SW 1271 (cell line): ENCODE measurements around the gene PDZRN4.
"Not testable (repeated sequence)": the region's sequence is repeated elsewhere in the genome, so short reads cannot be mapped to it uniquely, and the experiment has no call there.

Source experiments
- DNase-seq, 2 experiments: peaks; one replicate each; lab custom pipeline; 2025; lab: John Stamatoyannopoulos, UW

The PDZRN4 gene

DNA sequence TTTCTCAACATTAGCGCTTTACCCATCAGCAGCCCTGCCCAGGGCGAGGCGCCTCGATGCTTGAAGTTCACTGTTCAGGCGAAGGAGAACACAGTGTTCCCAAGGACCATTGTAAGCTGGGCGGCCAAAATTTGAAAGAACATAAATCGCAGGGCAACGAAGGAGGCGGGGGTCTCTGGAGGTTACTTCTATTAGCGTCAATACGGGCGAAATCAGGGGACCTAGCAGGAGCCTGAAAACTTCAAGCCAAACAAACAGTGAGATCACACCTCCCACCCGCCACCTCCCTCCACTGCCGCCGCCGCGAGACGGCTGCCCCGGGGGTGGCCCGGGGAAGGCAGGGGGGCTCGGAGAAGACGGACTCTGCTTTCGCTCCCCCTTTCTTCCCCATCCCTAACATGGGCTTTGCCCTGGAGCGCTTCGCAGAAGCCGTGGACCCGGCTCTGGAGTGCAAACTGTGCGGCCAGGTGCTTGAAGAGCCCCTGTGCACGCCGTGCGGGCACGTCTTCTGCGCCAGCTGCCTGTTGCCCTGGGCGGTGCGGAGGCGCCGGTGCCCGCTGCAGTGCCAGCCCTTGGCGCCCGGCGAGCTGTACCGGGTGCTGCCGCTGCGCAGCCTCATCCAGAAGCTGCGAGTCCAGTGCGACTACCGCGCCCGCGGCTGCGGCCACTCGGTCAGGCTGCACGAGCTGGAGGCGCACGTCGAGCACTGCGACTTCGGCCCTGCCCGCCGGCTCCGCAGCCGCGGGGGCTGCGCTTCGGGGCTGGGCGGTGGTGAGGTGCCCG lies at the start of gene PDZRN4:
Gene PDZRN4 (plus strand): TSS at position 263 of the 783 bp plus-strand sequence.
- DNase-seq = no peak

- DNase-seq = no peak
Observed at GRCh38 chr12:41140117-41140516, 48.0 kb upstream of the PDZRN4 start.

DNA sequence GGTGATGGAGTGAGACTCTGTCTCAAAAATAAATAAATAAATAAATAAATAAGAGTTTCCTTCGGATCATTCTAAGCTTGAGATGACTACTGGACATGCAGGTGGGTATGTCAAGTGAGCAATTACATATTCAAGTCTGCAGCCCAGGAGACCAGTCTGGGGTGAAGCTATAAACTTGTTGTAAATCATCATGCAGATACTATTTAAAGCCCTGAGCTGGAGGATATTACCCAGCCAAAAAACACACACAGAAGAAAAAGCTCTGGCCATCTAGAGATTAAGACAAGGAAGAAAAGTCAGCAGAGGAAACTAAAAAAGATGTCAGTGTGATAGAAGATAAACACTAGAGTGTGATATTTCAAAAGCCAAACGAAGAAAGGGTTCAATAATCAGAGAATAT lies 47.0 kb upstream of the PDZRN4 start:
- no peak for DNase-seq

DNA sequence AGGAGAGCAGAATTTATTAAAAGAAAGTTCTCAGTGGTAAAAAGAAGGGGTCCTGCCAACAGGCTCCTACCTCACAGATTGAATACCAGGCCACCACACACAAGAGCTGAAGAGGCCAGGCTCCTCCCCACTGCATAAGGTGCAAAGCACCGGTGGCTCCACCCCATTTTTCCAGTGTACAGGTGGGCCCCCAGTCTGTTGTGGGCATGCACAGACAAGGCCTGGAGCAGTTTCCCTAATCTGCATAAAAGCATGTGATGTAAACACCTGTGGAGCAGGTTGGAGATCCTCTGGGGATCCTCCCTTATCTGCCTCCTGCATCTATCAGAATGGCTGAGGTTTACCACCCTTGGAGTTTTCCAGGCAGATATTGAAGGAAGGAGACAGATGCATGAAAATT lies 45.7 kb upstream of the PDZRN4 start:
- DNase-seq = no peak

DNA sequence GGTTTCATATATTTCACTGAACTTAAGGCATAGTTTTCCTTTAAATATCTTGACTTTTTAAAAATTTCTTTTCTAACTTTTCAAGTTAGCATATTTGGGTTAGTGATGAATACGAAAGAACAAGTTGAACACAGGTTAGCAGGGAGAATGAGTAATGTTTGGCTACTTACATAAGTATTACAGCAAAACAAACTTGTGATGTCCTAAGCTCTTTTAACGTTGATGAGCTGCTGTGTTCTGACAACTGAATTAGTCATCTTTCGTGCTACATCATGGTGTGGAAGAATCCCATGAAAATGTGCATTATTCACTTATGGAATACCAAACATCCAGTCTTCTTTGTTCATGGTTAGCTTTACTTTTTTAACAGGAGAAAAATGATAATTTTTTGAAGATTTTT lies 36.3 kb upstream of the PDZRN4 start:
- DNase-seq = no peak

DNA sequence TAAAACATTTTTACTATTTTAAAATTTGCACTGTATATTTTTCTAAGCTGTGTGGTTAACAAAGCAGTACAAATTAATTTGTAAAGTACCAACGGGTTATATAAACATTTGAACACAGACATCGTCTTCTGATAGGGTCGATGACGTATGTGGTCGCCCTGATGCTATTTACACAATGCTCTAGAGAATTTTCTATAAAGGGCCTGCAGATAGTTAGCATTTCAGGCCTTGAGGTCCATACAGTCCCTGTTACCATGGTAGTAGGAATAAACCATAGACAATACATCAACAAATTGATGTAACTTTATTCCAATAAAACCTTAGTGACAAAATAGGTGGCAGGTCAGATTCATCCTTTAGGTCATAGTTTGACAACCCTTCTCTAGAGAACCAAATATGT lies 25.7 kb upstream of the PDZRN4 start:
- DNase-seq = no peak

- no peak for DNase-seq
Observed at GRCh38 chr12:41167701-41168100, 20.4 kb upstream of the PDZRN4 start.

DNA sequence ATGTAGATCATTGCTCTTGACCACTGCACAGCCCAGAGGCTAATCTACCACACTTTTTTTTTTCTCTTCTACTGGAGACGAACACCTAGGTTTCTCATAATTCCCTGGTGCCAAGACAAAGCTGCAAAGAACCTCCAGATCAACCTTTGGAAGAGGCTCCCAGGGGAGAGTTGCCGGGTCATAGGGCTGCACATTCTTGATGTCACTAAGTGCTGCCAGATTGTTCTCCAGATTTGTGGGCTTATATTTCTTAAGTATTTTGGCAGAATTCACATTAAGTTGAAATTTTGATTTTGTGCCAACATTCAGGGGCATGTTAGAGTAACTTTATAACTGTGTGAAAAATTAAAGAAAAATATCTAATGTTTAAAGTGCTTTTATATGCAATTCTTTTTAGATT lies 13.5 kb upstream of the PDZRN4 start:
- DNase-seq = no peak

- not testable (repeated sequence) for DNase-seq
Observed at GRCh38 chr12:41179507-41179906, 8.6 kb upstream of the PDZRN4 start.

DNA sequence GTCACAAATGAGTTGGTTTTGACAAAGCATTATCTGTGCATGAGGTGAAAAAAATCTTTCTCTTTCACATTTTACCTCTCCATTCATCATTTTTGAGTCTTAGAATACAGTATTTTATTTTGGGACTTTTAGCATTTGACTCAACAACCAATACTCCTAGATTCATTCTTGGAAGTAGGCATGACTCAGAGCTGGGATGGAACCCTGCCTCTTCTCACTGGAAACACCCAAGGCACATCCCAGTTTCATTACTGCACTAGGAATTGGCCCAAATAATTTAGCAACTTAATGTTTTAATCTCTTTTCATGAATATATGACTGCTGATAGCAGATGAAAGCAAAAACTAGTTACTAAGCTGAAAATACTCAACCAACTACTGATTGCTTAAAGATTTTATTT lies 3.3 kb upstream of the PDZRN4 start:
- no peak for DNase-seq

DNA sequence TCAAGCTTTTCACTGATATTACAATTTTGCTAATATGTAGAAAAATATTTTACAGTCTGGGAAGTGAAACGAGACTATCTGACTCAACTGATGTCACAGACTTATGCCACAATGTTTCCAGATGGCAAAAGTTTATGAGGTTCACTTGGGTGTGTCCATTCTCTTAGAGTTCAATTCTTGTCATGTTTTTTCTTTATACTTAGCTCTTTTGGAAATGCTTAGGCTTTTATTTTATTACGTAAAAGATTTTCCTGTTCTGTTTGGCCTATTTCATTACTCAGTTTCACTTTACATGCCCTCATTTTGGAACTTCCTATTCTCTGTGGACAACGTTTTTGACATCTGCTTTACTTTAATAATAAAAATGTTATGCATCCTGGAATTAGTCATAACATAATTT lies 2.1 kb upstream of the PDZRN4 start:
- no peak for DNase-seq

DNA sequence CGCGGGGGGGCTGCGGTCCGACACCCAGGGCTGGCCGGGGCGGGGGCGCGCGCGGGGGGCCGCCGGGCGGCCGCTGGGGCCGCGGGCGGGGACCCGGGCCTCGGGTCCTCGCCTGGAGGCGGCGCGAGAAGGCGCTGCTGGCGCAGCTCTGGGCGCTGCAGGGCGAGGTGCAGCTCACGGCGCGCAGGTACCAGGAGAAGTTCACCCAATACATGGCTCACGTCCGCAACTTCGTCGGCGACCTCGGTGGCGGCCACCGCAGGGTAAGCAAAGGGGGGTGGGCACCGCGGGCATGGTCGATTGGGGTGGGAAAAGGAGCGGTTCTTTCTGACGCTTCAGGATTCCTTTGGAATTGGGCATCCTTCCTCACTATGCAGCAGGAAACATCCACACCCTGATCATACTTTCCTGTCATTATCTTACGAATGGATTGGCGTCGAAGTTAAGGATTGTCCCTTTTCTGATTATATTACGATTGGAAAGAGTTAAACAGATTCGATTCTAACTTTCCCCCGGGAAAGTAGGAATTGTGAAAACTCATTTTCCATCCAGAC lies 798 bp downstream of the PDZRN4 start:
- DNase-seq = no peak

GRCh38 chr12:41189395-41190251 lies 1.5 kb downstream of the PDZRN4 start:
- DNase-seq = no peak

- DNase-seq = peak in 1 of 2 experiments; percentile 3
Observed at GRCh38 chr12:41190338-41190737, 2.2 kb downstream of the PDZRN4 start.

GRCh38 chr12:41191549-41191948 lies 3.4 kb downstream of the PDZRN4 start:
- not testable (repeated sequence) for DNase-seq

GRCh38 chr12:41193311-41193710 lies 5.2 kb downstream of the PDZRN4 start:
- DNase-seq = no peak

GRCh38 chr12:41202051-41202450 lies 13.9 kb downstream of the PDZRN4 start:
- no peak for DNase-seq

DNA sequence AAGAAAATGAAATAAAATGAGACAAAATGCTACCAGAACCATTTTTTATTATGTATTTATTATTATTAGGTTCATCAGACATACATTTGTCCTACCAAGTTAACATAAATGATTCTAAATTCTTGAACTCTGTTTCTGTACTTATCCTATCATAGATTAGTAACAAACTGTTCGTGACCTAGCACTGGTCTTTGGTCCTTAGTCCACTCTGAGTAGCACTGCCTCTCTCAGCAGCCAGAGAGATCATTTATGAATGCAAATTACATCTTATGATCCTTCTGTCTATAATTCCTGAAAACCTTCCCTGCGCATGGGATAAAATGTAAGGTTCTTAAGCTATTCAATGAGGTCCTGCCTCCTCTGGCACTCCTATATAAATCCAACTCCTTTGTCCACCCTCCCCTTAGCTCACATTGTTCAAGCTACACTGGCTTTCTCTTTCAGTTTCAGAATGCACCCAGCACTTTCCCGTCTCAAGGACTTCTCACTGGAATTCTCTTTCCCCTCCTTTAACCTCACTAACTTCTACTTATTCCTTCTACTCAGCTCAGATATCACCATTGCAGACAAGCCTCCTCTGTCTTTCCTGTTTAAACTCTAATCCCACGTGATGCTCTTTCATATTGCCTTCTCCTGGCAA lies 17.1 kb downstream of the PDZRN4 start:
- no peak for DNase-seq

DNA sequence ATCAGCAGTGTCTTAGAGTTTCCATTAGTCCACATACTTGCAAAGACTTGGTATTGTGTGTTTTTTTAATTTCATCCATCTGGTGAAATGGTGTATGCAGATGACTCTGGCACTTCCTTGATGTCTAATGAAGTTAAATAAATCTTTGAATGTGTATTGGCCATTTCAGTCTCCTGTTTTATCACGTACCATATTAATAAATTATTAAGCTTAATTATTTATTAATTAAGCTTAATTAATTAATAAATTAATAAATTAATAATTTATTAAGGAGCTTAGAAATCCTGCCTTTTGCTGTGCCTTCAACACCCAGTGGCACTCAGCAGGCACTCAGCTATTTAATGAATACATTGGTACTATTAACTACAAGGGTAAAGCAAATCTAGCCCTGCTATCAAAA lies 18.2 kb downstream of the PDZRN4 start:
- no peak for DNase-seq

- DNase-seq = no peak
Observed at GRCh38 chr12:41211448-41211847, 23.3 kb downstream of the PDZRN4 start.

- DNase-seq = no peak
Observed at GRCh38 chr12:41212625-41213024, 24.5 kb downstream of the PDZRN4 start.

GRCh38 chr12:41213107-41213506 lies 25.0 kb downstream of the PDZRN4 start:
- DNase-seq = no peak
